ENCODE data around the gene OR5J2. TPM values are rescaled to one million over a fixed set of nuclear protein-coding genes. Genes with fewer than 3 reads are reported as not detected.
"Not testable (repeated sequence)": the region's sequence is repeated elsewhere in the genome, so short reads cannot be mapped to it uniquely, and the experiment has no call there.

Gene OR5J2
- not detected for total RNA-seq

DNA sequence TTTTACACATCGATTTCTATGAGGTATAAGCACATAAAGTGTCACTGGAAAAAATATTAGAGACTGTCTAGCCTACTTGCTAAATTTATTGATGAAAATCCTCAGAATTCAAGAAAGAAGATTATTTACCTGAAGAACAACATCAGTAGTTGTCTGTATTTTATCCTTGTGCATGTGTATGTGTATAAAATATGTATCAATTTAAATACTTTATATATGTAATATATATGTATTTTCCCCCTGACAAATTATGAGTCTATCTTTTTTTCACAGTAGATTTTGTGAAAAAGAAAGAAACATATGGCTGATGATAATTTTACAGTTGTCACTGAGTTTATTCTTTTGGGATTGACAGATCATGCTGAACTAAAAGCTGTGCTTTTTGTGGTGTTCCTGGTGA lies at the start of gene OR5J2:
TSS of gene OR5J2 (plus strand) at position 301 of the 400 bp plus-strand sequence. CDS start at position 301, 0 bp downstream.
- CTCF ChIA-PET = no interaction called here
- Mint-ChIP-seq H3K27ac (no peak within 1 kb of the TSS), H3K9me3 (peaks cover 14% of the 10 kb centered on the region), H3K36me3 (ENCODE audit: low read depth) (peaks cover 2% of the 10 kb centered on the region), H3K27me3 (ENCODE audit: low read depth) (no peaks in the 10 kb centered on the region), H3K4me1 (ENCODE audit: low read depth) (no peaks in the 10 kb centered on the region), H3K4me3 (no peak within 1 kb of the TSS)
- no peak for DNase-seq
- intact Hi-C loops (cut with micrococcal nuclease) = no loop called here

DNA sequence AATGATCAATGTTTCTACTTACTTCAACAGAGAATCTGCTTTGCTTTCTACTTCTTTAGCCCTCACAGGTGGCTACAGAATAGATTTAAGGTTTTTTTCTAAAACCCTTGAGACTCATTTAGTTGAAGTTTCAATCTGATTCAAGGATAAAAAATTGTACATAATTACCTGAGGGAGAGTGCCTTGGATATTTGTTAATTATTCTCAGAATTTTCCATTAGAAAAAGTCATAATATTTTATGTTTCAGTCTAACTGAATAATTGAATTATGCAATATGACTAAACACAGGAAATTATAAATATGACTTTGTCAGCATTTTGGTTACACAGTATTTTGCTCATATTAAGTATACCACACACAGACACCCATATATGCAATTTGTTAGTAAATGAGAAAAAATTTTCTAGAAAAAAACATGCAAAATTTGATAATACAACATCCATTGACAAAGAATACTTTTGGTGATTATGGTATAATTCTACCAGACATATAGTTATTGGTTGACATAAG lies 36.2 kb upstream of the OR5J2 start, which contains the start of gene OR8J3:
TSS of gene OR8J3 (minus strand) at position 51 of the 511 bp plus-strand sequence. CDS start 2,483 bp downstream, outside the sequence.
- no peak for DNase-seq
- intact Hi-C loops (cut with micrococcal nuclease) = no loop called here
- no peak within 1 kb of the TSS for H3K4me3 Mint-ChIP-seq
- no peaks in the 10 kb centered on the region for H3K27me3 Mint-ChIP-seq (ENCODE audit: low read depth)
- no peak within 1 kb of the TSS for H3K27ac Mint-ChIP-seq
- CTCF ChIA-PET = no interaction called here
- H3K36me3 Mint-ChIP-seq (ENCODE audit: low read depth) = no peaks in the 10 kb centered on the region
- H3K9me3 Mint-ChIP-seq = peaks cover 6% of the 10 kb centered on the region
- no peaks in the 10 kb centered on the region for H3K4me1 Mint-ChIP-seq (ENCODE audit: low read depth)

DNA sequence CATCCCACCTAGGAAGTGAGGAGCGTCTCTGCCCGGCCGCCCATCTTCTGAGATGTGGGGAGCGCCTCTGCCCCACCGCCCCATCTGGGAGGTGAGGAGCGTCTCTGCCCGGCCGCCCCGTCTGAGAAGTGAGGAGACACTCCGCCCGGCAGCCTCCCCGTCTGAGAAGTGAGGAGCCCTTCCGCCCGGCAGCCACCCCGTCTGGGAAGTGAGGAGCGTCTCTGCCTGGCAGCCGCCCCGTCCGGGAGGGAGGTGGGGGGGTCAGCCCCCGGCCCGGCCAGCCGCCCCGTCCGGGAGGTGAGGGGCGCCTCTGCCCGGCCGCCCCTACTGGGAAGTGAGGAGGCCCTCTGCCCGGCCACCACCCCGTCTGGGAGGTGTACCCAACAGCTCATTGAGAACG lies 32.7 kb upstream of the OR5J2 start:
- H3K27ac Mint-ChIP-seq; H3K27me3 Mint-ChIP-seq (ENCODE audit: low read depth); intact Hi-C loops (cut with micrococcal nuclease); H3K4me1 Mint-ChIP-seq (ENCODE audit: low read depth); H3K4me3 Mint-ChIP-seq; DNase-seq; CTCF ChIA-PET; H3K9me3 Mint-ChIP-seq; H3K36me3 Mint-ChIP-seq (ENCODE audit: low read depth): not testable (repeated sequence)

DNA sequence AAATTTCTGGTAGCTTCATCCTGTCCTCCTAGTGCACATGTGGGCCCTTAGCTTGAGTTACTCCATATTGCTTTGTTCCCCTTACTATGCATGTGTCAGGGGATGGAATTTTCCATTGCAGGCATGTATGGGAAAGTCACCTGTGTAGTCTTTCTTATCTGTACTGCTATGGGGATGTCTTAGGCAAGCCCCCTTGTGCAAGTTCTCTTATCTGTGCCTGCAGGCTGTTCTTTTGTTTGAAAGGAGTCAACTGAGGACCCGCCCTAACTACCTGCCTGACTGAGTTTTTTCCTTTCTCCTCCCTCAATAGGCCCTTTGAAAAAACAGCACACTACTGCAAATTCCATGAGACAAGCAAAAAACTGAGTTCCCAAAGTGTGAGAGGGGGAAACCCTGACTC lies 25.0 kb upstream of the OR5J2 start:
- DNase-seq = no peak
- Mint-ChIP-seq H3K4me1 (ENCODE audit: low read depth) (no peaks in the 10 kb centered on the region), H3K4me3 (no peak overlapping the region), H3K9me3 (peaks cover 16% of the 10 kb centered on the region), H3K27me3 (ENCODE audit: low read depth) (no peaks in the 10 kb centered on the region), H3K36me3 (ENCODE audit: low read depth) (no peaks in the 10 kb centered on the region), H3K27ac (no peak overlapping the region)
- CTCF ChIA-PET = no interaction called here
- intact Hi-C loops (cut with micrococcal nuclease) = no loop called here

DNA sequence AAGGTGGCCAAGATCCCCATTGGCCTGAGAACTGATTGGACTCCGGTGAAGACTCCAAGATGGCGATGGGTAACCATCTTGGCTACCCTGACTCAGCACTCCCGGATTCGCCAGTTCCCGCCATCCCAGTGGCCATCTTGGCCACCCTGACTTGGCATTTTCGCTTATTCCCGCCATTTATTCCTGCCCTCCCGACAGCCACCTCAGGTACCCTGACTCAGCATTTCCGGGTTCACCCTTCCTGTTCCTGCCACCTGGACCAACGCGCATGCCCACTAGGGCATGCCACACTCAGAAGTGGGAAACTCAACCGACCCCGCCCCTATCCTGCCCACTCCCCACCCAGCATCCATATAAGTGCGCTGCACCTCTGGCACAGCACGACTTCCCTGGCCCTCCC lies 24.1 kb upstream of the OR5J2 start:
- DNase-seq = no peak
- peaks cover 20% of the 10 kb centered on the region for H3K9me3 Mint-ChIP-seq
- intact Hi-C loops (cut with micrococcal nuclease) = no loop called here
- CTCF ChIA-PET = no interaction called here
- H3K27me3 Mint-ChIP-seq (ENCODE audit: low read depth) = no peaks in the 10 kb centered on the region
- no peaks in the 10 kb centered on the region for H3K4me1 Mint-ChIP-seq (ENCODE audit: low read depth)
- H3K27ac Mint-ChIP-seq = no peak overlapping the region
- no peaks in the 10 kb centered on the region for H3K36me3 Mint-ChIP-seq (ENCODE audit: low read depth)
- no peak overlapping the region for H3K4me3 Mint-ChIP-seq

DNA sequence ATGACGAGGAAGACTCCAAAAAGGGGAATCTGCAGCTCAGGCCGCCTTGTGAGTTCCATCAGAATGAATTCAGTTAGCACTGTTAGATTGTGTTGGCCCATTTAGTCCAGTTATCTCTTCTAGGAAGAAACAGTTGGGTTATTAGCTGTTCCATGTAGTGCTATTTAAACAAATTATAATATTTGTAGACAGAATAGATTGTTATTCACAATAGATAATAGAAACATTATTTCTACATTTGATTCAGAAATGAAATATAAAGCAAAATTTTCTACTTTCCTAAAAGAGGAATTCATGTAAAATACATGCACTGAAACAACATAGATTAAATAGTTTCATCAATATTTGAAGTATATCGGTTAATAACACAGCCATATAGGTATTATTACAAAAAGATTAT lies 16.2 kb upstream of the OR5J2 start, which contains the start of gene OR8K5:
TSS of gene OR8K5 (minus strand) at position 101 of the 400 bp plus-strand sequence. CDS start at position 101, 0 bp downstream.
- intact Hi-C loops (cut with micrococcal nuclease) = no loop called here
- no peaks in the 10 kb centered on the region for H3K36me3 Mint-ChIP-seq (ENCODE audit: low read depth)
- DNase-seq = no peak
- H3K9me3 Mint-ChIP-seq = peaks cover 10% of the 10 kb centered on the region
- no peaks in the 10 kb centered on the region for H3K4me1 Mint-ChIP-seq (ENCODE audit: low read depth)
- H3K27me3 Mint-ChIP-seq (ENCODE audit: low read depth) = no peaks in the 10 kb centered on the region
- no peak within 1 kb of the TSS for H3K27ac Mint-ChIP-seq
- CTCF ChIA-PET = no interaction called here
- no peak within 1 kb of the TSS for H3K4me3 Mint-ChIP-seq

DNA sequence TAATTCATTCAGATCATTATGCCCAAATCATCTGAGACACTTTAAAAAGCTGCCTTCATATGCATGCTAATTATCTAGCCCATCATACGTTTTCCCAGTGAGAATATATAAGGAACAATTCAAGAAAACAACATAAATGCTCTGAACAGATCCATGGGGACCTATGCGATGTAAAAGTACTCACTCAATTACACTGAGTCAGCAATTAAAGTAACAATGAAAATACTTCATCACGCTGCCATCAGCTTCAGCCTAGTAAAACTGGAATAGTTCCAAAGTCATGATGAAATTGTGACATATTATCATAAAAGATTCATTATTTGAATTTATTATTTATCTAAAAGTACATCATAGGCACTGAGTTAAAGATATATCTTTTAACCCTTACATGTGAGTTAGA lies 12.6 kb upstream of the OR5J2 start:
- intact Hi-C loops (cut with micrococcal nuclease) = no loop called here
- CTCF ChIA-PET = no interaction called here

DNA sequence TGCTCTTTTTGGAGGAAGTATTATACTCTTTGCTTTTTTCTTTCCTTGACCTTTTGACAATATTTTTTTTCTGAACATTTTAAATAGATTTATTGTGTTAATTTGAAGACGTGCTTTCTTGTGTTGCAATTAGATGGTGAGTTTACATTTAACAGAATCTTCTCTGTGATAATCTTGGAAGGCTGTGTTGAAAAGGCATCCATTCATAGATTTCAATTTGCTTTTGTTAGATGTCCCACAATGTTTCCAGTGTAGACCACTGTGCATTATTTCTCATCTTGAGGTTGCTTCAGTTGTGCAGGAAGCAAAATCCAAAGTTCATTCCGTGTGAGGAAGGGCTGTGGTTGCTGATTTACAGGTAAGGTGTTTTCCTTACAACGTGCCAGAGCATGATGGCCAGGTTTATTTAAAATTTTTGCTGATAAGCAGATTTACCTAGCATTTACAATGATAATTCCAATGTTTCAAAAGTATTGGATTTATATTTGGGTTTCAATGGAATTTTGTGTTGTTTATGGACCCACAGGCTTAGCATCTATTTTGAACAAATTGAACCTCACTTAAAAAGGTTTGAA lies 4.1 kb upstream of the OR5J2 start:
- H3K27me3 Mint-ChIP-seq (ENCODE audit: low read depth) = no peaks in the 10 kb centered on the region
- intact Hi-C loops (cut with micrococcal nuclease) = no loop called here
- H3K4me3 Mint-ChIP-seq = no peak overlapping the region
- H3K27ac Mint-ChIP-seq = no peak overlapping the region
- CTCF ChIA-PET = no interaction called here
- H3K4me1 Mint-ChIP-seq (ENCODE audit: low read depth) = no peaks in the 10 kb centered on the region
- no peak for DNase-seq
- no peaks in the 10 kb centered on the region for H3K36me3 Mint-ChIP-seq (ENCODE audit: low read depth)
- peaks cover 10% of the 10 kb centered on the region for H3K9me3 Mint-ChIP-seq

More for the DNA sequence above, 12.6 kb upstream of the OR5J2 start:
- no peak for DNase-seq
- Mint-ChIP-seq H3K27me3 (ENCODE audit: low read depth) (no peaks in the 10 kb centered on the region), H3K9me3 (peaks cover 9% of the 10 kb centered on the region), H3K27ac (no peak overlapping the region), H3K36me3 (ENCODE audit: low read depth) (no peaks in the 10 kb centered on the region), H3K4me3 (no peak overlapping the region), H3K4me1 (ENCODE audit: low read depth) (no peaks in the 10 kb centered on the region)

DNA sequence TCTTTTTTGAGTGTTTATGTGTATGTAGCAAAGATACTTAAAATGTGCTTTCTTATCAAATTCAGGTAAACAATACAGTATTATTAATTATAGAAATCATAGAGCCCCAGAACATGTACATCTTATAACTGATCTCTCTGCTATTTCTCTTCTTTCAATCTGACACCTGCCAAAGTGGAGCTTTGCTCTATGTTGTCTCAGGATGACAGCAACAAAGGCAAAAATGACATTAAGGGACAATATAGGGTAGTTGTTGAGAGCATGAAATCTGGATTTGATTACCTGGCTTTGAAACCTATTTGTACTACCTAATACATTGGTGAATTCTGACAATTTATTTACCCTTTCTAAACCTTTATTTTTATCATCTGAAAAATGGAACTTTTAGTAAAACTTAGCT lies 7.0 kb downstream of the OR5J2 start:
- H3K27ac Mint-ChIP-seq = no peak overlapping the region
- no peaks in the 10 kb centered on the region for H3K27me3 Mint-ChIP-seq (ENCODE audit: low read depth)
- CTCF ChIA-PET = no interaction called here
- intact Hi-C loops (cut with micrococcal nuclease) = no loop called here
- H3K4me1 Mint-ChIP-seq (ENCODE audit: low read depth) = no peaks in the 10 kb centered on the region
- peaks cover 2% of the 10 kb centered on the region for H3K36me3 Mint-ChIP-seq (ENCODE audit: low read depth)
- no peak overlapping the region for H3K4me3 Mint-ChIP-seq
- H3K9me3 Mint-ChIP-seq = peaks cover 12% of the 10 kb centered on the region
- no peak for DNase-seq

DNA sequence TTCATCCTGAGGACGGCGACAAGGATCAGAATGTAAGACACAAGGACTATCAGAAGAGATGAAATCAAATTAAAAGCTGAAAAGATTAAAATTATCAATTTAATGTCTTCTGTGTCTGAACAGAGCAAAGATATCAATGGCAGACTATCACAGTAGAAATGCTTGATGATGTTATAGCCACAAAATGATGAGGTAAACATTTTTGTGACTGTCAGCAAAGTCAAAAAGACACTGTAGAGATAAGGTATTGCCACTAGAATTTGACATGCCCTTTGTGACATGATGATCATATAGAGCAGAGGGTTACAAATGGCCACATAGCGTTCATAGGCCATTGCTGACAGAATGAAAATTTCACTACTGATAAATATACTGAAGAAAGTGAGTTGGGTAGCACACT lies 12.2 kb downstream of the OR5J2 start:
- H3K27ac Mint-ChIP-seq = no peak overlapping the region
- intact Hi-C loops (cut with micrococcal nuclease) = no loop called here

DNA sequence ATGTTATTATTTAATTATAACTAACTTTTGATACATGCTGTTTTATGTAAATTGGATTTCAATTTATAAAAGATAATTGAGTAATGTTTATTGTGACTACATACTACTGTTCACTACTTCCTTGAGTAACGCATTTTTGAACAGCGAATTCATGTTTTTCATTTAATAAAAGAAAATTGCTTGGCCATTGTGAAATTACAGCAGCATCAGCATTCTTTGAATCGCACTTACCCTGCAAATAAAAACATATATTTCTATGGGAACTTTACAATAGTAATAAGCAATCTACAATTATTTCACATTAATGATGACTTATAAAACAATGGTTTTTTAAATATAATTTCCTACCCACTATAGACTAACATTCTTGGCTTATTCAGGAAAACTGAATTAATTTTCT lies 20.3 kb downstream of the OR5J2 start:
- Mint-ChIP-seq H3K4me1 (ENCODE audit: low read depth) (no peaks in the 10 kb centered on the region), H3K9me3 (peaks cover 8% of the 10 kb centered on the region), H3K27me3 (ENCODE audit: low read depth) (no peaks in the 10 kb centered on the region), H3K36me3 (ENCODE audit: low read depth) (no peaks in the 10 kb centered on the region), H3K4me3 (no peak overlapping the region), H3K27ac (no peak overlapping the region)
- intact Hi-C loops (cut with micrococcal nuclease) = no loop called here
- CTCF ChIA-PET = no interaction called here
- DNase-seq = no peak

More for the DNA sequence above, 12.2 kb downstream of the OR5J2 start:
- H3K4me3 Mint-ChIP-seq = no peak overlapping the region
- H3K9me3 Mint-ChIP-seq = peaks cover 3% of the 10 kb centered on the region
- DNase-seq = no peak
- CTCF ChIA-PET = no interaction called here
- H3K4me1 Mint-ChIP-seq (ENCODE audit: low read depth) = no peaks in the 10 kb centered on the region
- no peaks in the 10 kb centered on the region for H3K36me3 Mint-ChIP-seq (ENCODE audit: low read depth)
- H3K27me3 Mint-ChIP-seq (ENCODE audit: low read depth) = no peaks in the 10 kb centered on the region

DNA sequence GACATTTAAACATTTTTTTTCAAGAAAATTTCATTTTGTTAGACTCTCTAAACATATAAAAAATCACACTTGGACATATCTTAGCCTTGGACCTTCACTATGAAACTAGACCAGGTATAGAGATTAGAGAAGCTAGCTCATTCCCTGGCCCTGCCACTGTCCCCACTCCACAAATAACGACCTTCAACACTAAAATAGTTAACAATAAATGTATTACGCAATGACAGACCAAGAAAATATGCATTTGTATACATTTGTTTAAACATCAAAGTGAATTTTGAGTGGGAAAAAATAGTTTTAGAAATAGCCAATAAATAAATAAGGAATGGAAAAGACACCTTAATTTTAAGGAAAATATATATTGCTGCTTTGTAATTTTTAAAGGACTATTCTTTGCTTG lies 20.9 kb downstream of the OR5J2 start:
- Mint-ChIP-seq H3K27ac (no peak overlapping the region), H3K27me3 (ENCODE audit: low read depth) (no peaks in the 10 kb centered on the region), H3K4me1 (ENCODE audit: low read depth) (no peaks in the 10 kb centered on the region), H3K9me3 (peaks cover 8% of the 10 kb centered on the region), H3K36me3 (ENCODE audit: low read depth) (no peaks in the 10 kb centered on the region), H3K4me3 (no peak overlapping the region)
- intact Hi-C loops (cut with micrococcal nuclease) = no loop called here
- CTCF ChIA-PET = no interaction called here
- DNase-seq = no peak

DNA sequence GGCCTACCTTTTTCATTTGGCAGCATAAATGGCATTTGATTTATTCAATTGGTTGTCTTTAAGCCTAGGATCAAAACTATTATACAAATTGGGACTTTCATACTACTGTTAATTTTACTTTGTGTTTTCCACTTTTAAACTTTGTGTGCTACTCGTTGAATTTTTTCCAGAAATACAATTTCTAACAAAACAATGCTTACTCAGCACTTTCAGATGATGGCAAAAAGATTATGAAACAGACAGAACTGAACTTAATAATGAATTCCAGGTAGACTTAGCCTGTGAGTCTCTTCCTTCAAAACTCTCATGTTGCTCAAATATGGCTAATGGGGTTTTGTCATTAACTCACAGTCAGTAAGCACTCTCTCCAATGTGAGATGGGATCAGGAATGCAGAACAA lies 31.4 kb downstream of the OR5J2 start:
- H3K4me3 Mint-ChIP-seq = no peak overlapping the region
- H3K27ac Mint-ChIP-seq = no peak overlapping the region
- intact Hi-C loops (cut with micrococcal nuclease) = no loop called here
- H3K36me3 Mint-ChIP-seq (ENCODE audit: low read depth) = no peaks in the 10 kb centered on the region
- no peaks in the 10 kb centered on the region for H3K27me3 Mint-ChIP-seq (ENCODE audit: low read depth)
- peaks cover 8% of the 10 kb centered on the region for H3K9me3 Mint-ChIP-seq
- DNase-seq = no peak
- CTCF ChIA-PET = no interaction called here
- H3K4me1 Mint-ChIP-seq (ENCODE audit: low read depth) = no peaks in the 10 kb centered on the region
